HepG2 (cell line): ENCODE measurements around the gene CTF1. TPM values are rescaled to one million over a fixed set of nuclear protein-coding genes. Genes with fewer than 3 reads are reported as not detected.

Experiments used
- BATF2 ChIP-seq: sonication (generic); formaldehyde crosslinking; IDR thresholded peaks from 2 replicates; pipeline ENCODE4 v1.8.0; 2022; ENCODE audit warnings: mild to moderate bottlenecking, missing genetic modification reagents, moderate library complexity
- CHD4 ChIP-seq: fragments of 200-600 bp; sonication (generic); IDR thresholded peaks from 2 replicates; pipeline ENCODE4 v1.7.0; 2017; ENCODE audit warnings: mild to moderate bottlenecking, low read length, borderline replicate concordance
- DMAP1 ChIP-seq: IDR thresholded peaks from 2 replicates; pipeline ENCODE4 v1.6.1; 2016
- EHMT2 ChIP-seq: fragments of 200-600 bp; sonication (generic); IDR thresholded peaks from 2 replicates; pipeline ENCODE4 v1.7.0; 2017; ENCODE audit warnings: antibody characterized with exemption, low read depth, low read length, borderline replicate concordance
- FOXJ3 ChIP-seq: sonication (generic); formaldehyde crosslinking; IDR thresholded peaks from 2 replicates; pipeline ENCODE4 v1.4.0; 2020; ENCODE audit warnings: missing genetic modification reagents, mild to moderate bottlenecking, borderline replicate concordance
- HNRNPH1 ChIP-seq: fragments of 200-400 bp; formaldehyde crosslinking; optimal IDR thresholded peaks from 2 replicates; pipeline ENCODE3; 2017; ENCODE audit warnings: mild to moderate bottlenecking, low read depth, low read length
- HOXA3 ChIP-seq: sonication (generic); formaldehyde crosslinking; IDR thresholded peaks from 2 replicates; pipeline ENCODE4 v1.5.0; 2020; ENCODE audit warnings: missing genetic modification reagents
- LBX2 ChIP-seq: sonication (generic); formaldehyde crosslinking; IDR thresholded peaks from 2 replicates; pipeline ENCODE4 v1.5.0; 2020; ENCODE audit warnings: missing genetic modification reagents, mild to moderate bottlenecking, borderline replicate concordance
- PRDM10 ChIP-seq: sonication (generic); formaldehyde crosslinking; IDR thresholded peaks from 2 replicates; pipeline ENCODE4 v1.4.0; 2020; ENCODE audit warnings: low read depth, missing genetic modification reagents
- RARG ChIP-seq: sonication (generic); formaldehyde crosslinking; IDR thresholded peaks from 2 replicates; pipeline ENCODE4 v1.4.0; 2020; ENCODE audit warnings: low read depth, mild to moderate bottlenecking, missing genetic modification reagents
- RNF2 ChIP-seq: fragments of 450-650 bp; conservative IDR thresholded peaks from 2 replicates; pipeline ENCODE4 v1.6.1; 2016; ENCODE audit warnings: low read depth
- SKIL ChIP-seq: sonication (generic); formaldehyde crosslinking; IDR thresholded peaks from 2 replicates; pipeline ENCODE4 v1.8.0; 2022; ENCODE audit warnings: missing genetic modification reagents, mild to moderate bottlenecking, moderate library complexity, borderline replicate concordance
- YY1 ChIP-seq: IDR thresholded peaks from 2 replicates; pipeline ENCODE4 v1.6.1; 2011; ENCODE audit warnings: low read length, low read depth, moderate library complexity, mild to moderate bottlenecking; ENCODE audit not compliant: insufficient read depth, insufficient replicate concordance
- ZFP90 ChIP-seq: sonication (generic); formaldehyde crosslinking; IDR thresholded peaks from 2 replicates; pipeline ENCODE4 v1.8.0; 2022; ENCODE audit warnings: missing genetic modification reagents, mild to moderate bottlenecking, inconsistent platforms, borderline replicate concordance
- ZMAT3 ChIP-seq: sonication (generic); formaldehyde crosslinking; conservative IDR thresholded peaks from 2 replicates; pipeline ENCODE4 v1.7.0; 2021; ENCODE audit warnings: missing genetic modification reagents
- ZNF12 ChIP-seq: sonication (generic); formaldehyde crosslinking; IDR thresholded peaks from 2 replicates; pipeline ENCODE4 v1.5.0; 2020; ENCODE audit warnings: missing genetic modification reagents
- ZNF275 ChIP-seq: sonication (generic); formaldehyde crosslinking; IDR thresholded peaks from 2 replicates; pipeline ENCODE4 v1.8.0; 2022; ENCODE audit warnings: missing genetic modification reagents, mild to moderate bottlenecking, inconsistent platforms, borderline replicate concordance
- ZNF30 ChIP-seq: sonication (generic); formaldehyde crosslinking; IDR thresholded peaks from 2 replicates; pipeline ENCODE4 v1.5.0; 2020; ENCODE audit warnings: mild to moderate bottlenecking, missing genetic modification reagents
- ZNF550 ChIP-seq: sonication (generic); formaldehyde crosslinking; IDR thresholded peaks from 2 replicates; pipeline ENCODE4 v1.4.0; 2020; ENCODE audit warnings: mild to moderate bottlenecking, missing genetic modification reagents, borderline replicate concordance
- ZSCAN20 ChIP-seq: sonication (generic); formaldehyde crosslinking; IDR thresholded peaks from 2 replicates; pipeline ENCODE4 v1.4.0; 2020; ENCODE audit warnings: missing genetic modification reagents, mild to moderate bottlenecking, borderline replicate concordance
- ZSCAN30 ChIP-seq: sonication (generic); formaldehyde crosslinking; IDR thresholded peaks from 2 replicates; pipeline ENCODE4 v1.5.0; 2020; ENCODE audit warnings: mild to moderate bottlenecking, missing genetic modification reagents
- polyA plus RNA-seq, 8 experiments: library from polyadenylated mRNA; depleted of rRNA in 3 of 8; stranded (reverse) in 7 of 8; unstranded in 1 of 8; fragments of >200 nt; fragmentation: Illumina TruSeq in 4 of 8; extraction: Trizol in 4 of 8; gene quantifications; 2 replicates each; pipeline versions ENCODE4 v1.2.1 to v1.2.3, GENCODE V29; 2011 to 2016; ENCODE audit warnings: low read depth in 4 of 8, missing spikeins in 1 of 8, mixed read lengths in 1 of 8; ENCODE audit not compliant: insufficient read depth in 1 of 8
- total RNA-seq, 5 experiments: library from RNA; depleted of rRNA; stranded (reverse); fragments of >200 nt; fragmentation: Illumina TruSeq; extraction: Trizol; gene quantifications; 2 replicates each; pipeline ENCODE4 v1.2.3, GENCODE V29; 2016; ENCODE audit warnings: low read depth in 1 of 5

Gene CTF1
- total and polyA plus RNA-seq, 2 of the 13 experiments (the other 11 are each of a cell fraction or from before 2014, with no cell fraction given): 0.13 to 1.8 TPM

- no peak for TF ChIP-seq EHMT2
- TF ChIP-seq ZNF275 (CRISPR knock-in tag): no peak
- no peak for TF ChIP-seq ZSCAN20 (CRISPR knock-in tag)
- no peak for TF ChIP-seq FOXJ3 (CRISPR knock-in tag)
- TF ChIP-seq SKIL: no peak
- TF ChIP-seq LBX2 (CRISPR knock-in tag): no peak
- TF ChIP-seq ZSCAN30 (CRISPR knock-in tag): no peak
- TF ChIP-seq PRDM10: peak; percentile 79; the same call in 1 of the 2 replicates
- TF ChIP-seq ZNF30 (CRISPR knock-in tag): no peak
- TF ChIP-seq RNF2: no peak; the same call in 1 of the 2 replicates
- TF ChIP-seq CHD4: no peak
- no peak; the same call in 1 of the 2 replicates for TF ChIP-seq ZMAT3 (CRISPR knock-in tag)
- TF ChIP-seq ZNF550 (CRISPR knock-in tag): no peak
- no peak for TF ChIP-seq HNRNPH1
- peak; percentile 42 for TF ChIP-seq HOXA3
- TF ChIP-seq ZNF12: no peak
- peak; percentile 93; the same call in 1 of the 2 replicates for TF ChIP-seq DMAP1 (CRISPR knock-in tag)
- no peak for TF ChIP-seq BATF2 (CRISPR knock-in tag)
- peak; percentile 96 for TF ChIP-seq YY1
- TF ChIP-seq ZFP90 (CRISPR knock-in tag): no peak; the same call in 1 of the 2 replicates
- TF ChIP-seq RARG (CRISPR knock-in tag): no peak
Observed at GRCh38 chr16:30922960-30923535, 26.6 kb downstream of the CTF1 start (continued).
